Effector CD4-positive, alpha-beta T cell (primary cell): Measurements from ENCODE around the gene DYNC1I1.

Experiments
- DNase-seq: peaks from one replicate; pipeline ENCODE4 v3.0.0-alpha.2; 2020

The DYNC1I1 gene

DNA sequence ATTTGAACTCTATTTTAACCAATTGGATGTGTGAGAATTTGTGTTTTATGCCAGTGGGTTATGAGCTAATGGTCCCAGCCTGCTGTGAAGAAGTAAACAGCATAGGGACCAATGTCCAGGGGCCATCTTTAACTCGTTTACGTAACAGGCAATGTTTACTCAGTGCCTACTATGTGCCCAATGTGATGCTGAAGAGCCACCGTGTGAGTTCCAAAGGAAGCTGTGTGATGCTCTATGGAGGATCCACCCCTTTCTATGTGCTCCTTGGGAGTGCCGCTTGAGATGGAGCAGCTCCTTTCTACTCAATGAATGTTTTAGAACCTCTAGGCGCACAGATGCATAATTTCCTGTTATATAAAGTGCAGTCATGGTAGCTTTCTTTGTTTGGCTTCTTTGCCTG is 21.3 kb downstream of the DYNC1I1 start:
- DNase-seq = no peak

DNA sequence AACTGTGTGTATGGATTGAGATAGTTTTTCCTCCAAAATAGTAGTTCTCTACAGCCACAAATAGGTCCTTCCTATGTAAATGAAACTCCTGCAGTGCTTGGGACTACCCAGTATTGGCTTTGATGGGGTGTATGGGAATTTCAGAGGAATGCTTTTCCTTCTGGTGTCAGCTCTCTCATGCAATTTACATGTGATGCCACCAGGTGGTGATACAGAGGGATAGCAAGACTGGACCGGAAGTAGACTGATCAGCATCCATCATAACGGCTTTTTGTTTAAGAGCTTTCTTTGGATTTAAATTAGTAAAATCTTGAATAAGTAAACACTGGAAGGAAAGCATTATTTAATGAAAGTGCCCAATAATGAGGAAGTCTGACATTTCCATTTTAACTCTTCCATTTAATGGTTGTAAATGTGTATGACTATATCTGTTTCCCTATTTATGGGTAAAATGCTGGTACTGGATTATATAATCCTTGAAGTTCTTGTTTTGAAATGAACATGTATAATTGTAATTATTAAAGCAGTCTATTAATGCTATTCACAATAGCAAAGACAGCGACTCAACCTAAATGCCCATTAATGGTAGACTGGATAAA is 22.7 kb downstream of the DYNC1I1 start:
- no peak for DNase-seq

DNA sequence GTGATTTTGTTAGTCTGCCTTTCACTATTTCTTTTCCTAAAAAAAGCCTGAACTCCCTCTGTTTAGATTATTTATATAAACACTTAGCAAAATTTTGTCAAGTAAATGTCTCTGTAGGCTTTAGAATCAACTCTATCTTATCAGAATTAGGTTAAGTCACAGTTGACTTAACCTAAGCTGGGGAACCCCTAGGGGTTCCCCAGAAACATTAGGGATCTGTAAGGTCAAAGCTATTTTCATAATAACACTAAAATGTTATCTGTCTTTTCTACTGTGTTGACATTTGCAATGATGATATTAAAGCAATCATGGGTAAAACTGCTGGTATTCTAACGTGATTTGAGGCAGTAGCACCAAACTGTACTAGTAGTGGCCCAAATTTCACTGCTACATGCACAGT is 24.3 kb downstream of the DYNC1I1 start:
- DNase-seq = no peak

DNA sequence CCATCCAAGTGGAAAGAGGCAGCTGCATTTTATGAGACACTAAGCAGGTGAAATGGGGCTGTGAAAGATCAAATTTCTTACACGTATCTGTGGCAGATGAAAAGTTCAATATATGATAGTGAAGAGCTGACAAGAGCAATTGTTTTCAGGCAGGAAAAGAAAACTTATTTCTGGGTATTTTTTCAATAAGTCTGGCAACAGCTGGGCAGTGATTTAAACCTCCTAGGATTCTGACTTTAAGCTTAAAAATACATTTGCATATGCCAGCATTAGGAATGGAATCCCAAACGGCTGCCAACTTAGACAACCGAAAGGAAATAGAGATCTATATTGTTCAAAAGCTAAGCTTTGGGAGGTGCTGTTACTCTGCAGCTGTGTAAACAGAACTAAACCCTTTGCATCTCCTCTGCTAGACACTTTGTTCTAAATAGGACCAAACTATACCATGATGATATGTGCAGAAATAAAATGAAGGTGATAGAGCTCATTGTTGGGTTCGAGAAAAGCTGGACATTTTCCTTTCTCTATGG is 26.1 kb downstream of the DYNC1I1 start:
- DNase-seq = no peak

DNA sequence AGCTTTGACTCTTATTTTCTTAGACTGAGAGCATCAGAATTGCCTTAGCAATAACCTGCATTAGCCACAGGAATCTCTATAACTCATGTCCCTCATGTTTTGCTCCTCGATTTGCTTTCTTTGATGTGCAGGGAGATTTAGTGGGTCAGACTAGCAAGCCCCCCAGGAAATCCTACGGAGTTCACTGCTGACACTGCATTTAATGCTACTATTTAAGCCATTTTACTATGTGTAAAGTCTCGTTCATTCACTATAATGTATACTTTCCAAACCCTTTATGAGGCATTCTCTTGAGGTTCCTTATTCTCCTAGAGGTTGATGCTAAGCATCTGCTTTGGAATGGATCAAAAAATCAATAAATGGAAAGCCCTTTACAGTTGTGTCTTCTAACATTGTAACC is 28.4 kb downstream of the DYNC1I1 start:
- no peak for DNase-seq

DNA sequence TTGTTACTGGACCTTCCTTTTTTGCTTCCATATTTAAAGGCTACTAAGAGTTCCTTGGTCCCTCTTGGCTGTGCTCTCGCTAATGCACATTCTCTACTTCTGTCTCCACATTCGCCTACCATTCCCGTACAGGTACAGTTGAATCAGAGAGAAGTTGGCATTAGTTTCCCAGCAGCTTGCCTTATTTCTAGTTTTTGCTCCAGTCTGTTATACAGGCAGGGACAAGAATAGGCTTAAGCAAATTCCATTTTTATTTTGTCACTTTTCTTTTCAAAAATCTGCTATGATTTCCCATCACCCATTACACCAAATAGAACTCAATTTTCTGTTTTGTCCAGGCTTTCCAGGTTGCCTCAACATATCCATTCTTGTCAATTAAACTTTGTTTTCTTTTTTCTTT is 29.9 kb downstream of the DYNC1I1 start:
- DNase-seq = no peak

DNA sequence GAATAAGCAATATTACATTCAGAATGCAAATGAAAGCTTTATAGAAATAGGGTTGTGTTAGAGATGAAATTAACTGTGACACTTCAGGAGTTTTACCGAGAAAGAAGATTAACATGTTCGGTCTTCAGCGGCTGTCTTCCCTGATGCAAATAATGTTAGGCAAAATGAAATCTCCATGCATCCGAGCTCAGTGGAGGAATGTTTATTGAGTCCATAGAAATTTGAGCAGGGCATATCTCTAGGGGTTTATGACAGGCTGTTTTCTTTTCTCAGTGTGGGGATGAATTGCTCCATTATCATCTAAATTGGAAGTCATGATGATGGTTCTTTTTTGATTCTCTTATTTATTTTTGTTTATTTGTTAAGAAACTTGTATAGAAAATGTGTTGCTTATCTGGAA is 31.7 kb downstream of the DYNC1I1 start:
- DNase-seq = no peak

DNA sequence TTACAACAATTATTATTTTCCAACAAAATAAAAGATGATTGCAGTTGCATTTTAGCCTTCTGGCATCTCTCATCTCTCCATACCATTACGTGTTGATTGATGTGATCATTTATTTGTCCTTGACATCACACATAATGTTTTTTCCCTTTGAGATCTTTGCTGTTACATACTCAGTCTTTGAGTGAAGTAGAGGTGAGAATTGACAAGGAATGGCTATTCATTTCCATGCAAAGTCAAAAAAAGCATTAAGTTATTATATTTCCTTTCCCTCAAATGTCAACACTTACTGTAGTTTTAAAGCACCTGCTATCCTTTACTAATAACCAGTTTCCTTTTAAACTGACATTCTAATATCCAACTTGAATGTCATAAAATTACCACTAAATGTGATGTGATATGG is 33.6 kb downstream of the DYNC1I1 start:
- no peak for DNase-seq

DNA sequence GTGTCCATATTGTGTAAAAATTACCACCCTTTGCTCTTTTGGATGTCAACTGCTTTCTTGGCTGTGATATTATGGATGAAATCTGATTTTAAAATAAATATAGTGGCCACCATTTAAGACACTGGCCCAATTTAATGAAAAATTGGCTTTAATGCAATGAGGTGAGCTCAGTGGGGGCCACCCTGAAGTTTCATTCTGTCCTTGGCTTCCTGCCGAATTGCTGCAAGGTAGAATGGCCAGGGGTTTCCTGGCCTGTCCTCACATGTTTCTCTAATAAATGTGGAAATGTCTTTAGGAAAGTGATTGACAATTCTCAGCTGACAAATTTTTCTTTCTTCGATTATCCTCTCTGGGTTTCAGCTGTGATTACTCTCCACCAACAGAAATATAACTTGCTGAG is 36.0 kb downstream of the DYNC1I1 start:
- no peak for DNase-seq

DNA sequence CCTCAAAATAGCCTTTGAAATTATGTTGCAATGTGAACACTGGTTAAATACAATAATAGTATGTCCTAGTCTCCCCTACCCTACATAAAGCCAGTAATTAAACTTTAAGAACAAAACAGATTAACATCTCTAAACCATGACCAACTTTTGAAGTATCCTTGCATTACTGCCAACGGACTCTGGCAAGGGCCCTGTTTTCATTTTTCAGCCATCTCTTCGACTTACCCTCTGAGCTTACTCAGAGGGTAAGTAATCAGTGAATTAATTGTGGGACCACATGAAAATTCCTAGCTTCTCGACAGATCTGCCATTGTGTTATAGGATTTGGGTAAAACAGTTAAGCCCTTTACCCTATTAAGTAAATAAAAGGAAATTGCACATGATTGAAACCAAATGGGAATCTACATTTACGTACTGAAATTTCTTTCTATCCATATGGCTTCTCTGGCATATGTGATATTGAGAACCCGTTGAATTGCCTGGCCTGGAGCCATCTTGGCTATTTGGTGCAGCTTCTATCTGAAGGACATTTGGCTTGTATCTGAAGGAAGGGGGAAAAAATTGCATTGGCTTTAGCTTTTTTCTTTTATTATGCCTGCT is 39.6 kb downstream of the DYNC1I1 start:
- DNase-seq = no peak

DNA sequence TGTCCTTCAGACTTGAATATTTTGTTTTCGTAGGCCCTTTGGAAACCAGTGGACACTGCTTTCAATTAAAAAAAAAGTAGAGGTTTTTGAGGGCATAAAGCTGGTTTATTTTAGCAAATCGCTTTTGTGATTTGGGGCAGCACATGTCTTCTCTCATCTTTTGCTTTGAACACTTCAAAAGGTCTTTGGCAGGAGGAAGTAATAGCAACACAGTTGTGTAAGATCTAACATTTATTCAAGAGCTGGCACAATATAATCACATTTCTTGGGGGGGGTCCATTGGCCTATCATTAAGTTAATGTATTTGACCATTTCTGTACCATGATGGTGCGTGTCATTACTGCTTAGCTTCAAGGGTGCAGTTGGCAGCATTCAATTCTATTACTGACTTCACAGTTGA is 42.4 kb downstream of the DYNC1I1 start:
- DNase-seq = no peak

DNA sequence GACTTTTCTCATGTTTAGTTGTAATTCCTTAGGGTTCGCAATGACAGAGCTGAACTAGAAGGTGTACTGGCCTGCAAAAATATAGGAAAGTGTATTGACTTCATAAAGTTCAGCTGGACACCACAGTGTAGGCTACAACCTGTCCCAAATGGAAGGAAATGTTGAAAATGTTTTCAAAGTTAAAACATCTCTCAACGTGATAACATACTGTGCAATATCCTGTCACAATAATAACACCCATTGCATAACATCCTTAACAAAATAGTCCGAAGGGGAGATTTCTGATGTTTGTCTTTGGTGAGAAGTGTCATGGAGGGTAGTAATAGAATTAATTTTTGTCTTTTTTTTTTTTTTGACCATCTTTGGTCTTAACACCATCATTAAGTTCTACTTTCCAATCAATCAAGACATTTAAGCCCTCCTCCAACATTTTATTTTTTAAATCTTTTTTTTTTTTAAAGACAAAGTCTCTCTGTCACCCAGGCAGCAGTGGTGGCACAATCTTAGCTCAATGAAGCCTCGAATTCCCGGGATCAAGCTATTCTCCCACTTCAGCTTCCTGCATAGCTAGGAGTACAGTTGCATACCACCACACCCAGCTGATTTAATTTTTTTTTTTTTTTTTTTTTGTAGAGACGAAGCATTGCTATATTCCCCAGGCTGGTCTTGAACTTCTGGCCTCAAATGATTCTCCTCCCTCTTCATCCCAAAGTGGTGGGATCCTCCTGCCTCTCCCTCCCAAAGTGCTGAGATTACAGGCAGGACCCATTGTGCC is 45.7 kb downstream of the DYNC1I1 start:
- DNase-seq = no peak

DNA sequence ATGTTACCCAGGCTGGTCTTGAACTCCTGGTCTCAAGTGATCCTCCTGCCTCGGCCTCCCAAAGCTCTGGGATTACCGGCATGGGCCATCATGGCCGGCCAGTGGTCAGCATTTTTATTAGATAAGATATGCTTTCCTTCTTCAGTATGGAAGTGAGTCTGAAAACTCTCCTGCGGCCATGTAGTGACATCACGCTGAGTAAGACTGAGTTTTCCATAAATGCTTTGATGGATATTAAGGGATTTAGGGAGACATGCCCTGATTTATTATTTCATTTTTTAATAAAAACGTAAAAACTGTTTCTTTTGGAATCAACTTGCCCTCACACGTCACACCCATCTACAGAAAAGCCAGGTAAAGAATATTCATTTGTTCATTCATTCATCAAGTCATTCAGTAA is 48.4 kb downstream of the DYNC1I1 start:
- no peak for DNase-seq

DNA sequence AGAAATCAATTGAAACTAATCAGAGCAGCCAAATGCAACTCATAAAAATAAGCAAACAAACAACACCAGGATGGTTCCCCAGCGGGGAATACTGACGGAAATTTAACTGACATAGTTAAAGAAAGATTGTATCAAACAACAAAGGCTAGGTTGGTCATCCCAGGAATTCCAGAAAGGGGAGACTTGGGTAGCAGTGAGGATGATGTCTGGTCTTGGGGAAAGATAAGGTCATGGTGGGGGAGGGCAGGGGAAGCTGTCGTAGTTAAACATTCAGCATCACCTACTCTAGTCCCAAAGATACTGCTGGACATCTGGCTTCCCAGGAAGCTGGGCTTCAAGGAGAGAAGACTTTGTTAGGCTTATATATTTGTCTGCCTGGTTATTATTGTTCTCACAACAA is 50.4 kb downstream of the DYNC1I1 start:
- no peak for DNase-seq

DNA sequence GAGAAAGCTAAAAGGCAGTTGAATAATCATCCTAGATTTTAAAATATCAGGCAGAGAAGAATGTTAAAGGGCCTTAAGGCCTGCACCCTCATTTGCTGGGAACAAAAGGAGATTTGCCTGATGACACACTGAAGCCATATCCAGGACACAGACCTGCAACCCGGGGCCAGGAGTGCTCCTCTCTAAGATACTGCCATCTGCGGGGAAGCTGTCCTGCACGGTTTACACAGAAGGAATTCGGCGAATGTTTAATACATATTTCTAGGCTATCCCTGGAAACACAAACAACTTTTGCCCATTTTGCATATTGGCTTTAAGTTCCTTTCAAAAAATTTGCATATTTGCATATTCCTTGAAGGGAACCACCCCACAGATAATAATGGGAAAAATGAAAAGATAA is 52.3 kb downstream of the DYNC1I1 start:
- no peak for DNase-seq

DNA sequence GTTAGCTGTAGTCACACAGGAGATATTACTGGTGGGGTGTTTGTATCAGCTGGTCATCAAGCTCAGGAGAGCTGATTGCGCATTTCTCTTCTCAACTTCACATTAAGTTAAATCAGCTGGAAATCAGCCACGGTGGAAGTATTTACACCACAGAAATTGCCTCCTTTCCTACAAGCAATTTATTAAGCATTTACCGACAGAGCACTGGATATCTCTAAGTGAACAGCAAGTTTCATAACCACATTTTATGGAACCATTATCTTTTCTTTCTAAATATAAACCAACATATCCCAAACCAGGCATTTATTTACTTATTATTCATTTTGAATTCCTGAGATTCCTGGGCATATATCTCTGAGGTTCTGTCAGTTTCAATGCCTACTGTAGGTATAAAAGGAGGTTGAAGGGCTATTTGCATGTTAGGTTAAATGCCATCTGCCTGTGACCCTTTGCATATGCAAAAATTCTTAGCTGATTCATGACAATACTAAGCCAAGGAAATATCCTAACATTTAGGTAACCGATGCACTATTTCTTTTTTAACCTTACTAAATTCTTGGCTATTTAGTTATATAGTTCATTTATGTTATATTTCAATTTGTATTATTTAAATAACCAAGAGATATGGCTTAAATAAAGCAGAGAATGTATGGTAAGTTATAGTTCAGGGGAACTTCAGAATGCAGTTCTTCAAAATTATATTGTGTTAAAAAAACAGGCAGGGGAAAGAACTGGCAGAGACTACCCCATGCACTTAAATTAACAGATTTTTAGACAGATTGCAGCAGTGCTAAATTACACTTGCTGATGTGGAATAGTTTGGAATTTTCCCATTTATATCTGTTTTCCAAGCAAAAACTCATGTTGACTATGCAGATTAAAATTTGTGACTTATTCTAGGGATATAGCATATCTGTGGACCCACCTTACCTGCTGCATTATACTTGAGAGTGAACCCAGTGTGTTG is 56.8 kb downstream of the DYNC1I1 start:
- no peak for DNase-seq

DNA sequence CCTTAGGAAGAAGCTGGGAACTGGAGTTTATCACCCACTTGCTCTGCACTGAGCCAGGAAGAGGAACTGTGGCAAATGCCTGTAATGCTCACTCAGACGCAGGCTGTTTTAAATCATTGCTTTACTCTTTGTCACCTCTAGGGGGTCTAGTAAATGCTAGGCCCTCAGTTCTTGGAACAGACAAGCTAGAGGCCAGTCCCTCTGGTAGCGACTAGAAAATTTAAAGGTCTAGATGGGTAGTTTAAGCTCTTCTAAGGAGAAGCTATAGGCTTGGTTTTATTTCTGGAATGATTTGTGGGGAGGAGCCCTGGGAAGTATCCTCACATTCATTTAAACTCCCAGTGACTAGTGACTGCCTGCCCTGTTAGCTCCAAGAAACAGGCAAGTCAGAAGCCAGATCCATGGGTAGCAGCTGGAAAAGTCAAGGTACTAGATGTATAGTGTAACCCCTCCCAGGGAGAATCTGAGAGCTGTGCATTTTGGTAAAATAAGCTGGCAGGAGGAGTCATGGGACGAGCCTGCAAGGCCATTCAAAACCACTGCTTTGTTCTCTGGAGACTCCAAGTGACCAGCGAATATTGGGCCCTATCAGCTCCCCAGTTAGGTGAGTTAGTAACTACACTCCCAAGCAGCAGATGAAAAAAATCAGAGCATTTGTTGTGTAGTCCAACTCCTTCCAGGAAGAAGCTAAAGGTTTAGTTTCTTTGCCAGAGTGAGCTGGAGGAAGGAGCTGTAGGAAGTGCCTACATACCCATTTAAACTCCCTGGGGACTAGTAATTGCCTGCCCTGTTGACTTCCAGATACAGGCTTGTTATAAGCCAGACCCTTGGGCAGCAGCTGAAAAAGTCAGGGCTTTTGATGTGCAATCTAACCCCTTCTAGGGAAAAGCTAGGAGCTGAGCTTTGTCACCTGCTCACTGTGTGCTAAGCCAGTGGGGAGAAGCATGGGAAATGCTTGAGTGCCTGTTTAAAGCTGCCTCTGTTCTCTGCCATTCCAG is 68.9 kb downstream of the DYNC1I1 start:
- DNase-seq = no peak

DNA sequence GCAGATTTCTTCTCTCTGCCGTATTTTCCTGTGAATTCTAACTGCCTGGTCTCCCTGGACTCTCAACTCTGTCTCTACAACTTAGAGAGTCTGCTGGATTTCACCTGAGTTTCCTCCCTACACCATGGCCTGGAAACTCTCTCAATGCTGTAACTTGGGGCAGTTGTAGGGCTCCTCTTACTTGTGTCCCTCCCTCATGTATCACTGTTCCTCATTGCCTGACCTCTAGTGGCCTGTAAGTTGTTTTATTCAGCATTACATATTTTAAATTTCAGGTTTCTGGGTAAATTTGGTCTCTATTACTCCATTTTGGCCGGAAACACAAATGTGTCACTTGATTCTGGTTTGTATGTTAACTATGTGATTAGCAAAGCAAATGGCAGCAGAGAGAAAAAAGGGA is 70.9 kb downstream of the DYNC1I1 start:
- no peak for DNase-seq

DNA sequence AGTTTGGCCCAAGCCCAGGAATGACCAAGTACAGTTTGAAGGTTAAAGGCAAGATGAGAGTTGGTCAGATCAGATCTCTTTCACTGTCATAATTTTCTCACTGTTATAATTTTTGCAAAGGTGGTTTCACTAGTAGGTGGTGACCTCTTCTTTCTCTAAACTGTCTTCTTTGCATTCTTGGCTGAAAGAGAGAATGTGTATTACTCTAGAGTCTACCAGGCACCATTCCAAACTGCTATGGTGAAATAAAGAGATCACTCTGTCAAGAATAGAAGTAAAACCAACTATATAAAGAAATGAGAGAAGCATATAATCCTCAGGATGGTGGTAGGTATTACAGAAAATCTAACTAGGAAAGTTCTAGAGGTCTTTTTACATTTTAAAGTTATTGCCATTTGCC is 72.7 kb downstream of the DYNC1I1 start:
- DNase-seq = no peak

DNA sequence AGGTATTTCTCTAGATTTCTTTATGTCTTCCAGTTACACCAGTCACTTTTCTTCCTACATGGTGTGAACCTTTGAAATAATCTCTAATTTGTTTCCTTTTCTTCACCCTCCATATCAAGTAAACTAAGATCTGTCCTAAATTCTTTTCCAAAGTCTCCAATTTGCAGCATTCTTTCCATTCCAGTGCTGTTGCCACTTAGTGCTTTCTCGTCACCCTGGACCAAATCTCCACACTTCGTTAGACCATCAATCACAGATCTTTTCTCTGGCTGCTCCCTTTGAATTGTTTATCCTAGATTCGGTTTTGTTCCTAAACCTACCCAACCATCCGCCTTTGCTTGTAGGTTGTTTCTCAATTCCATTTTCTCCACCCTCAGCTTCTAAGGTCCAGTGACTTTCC is 74.7 kb downstream of the DYNC1I1 start:
- no peak for DNase-seq

DNA sequence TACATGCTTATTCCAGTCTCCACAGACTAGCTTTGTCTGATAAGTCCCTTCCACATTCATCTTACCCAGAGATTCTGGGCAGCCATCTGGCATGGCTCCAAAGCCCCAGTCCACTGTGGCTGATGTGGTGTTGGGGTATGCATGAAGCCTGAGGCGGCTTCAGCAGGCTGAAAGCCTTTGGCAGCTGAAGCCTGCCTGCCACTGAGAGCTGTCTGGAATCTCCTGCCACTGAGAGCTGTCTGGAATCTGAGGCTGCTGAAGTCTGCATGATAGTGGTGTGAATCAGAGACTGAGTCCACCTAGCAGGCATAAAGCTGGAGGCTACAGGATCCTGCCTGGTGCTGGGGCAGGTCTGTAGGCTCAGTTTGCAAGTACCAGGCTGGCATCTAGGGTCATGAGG is 87.1 kb downstream of the DYNC1I1 start:
- no peak for DNase-seq

DNA sequence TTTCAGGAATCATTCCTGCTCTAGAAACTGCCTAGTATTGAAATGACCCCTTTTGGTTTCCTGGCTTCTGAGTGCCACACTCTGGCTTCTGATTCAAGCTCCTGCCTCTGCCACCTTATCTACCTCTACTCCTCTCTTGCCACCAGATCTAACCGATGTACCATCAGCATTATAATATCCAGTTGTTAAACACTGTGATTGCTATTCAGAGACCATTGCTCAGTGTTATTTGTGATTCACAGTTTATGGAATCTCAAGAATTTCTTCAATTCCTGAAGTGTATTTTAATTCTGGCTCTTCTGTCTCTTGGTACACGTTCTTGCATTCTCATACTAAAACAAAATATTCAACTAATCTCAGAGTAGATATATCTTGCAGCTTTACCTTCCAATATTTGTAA is 88.7 kb downstream of the DYNC1I1 start:
- no peak for DNase-seq
